Kasumi-1 (cell line): ENCODE data around the gene GMPR.

Experiments
- DNase-seq, 2 experiments: peaks; one replicate each; lab custom pipeline; 2025; lab: John Stamatoyannopoulos, UW

Gene GMPR

DNA sequence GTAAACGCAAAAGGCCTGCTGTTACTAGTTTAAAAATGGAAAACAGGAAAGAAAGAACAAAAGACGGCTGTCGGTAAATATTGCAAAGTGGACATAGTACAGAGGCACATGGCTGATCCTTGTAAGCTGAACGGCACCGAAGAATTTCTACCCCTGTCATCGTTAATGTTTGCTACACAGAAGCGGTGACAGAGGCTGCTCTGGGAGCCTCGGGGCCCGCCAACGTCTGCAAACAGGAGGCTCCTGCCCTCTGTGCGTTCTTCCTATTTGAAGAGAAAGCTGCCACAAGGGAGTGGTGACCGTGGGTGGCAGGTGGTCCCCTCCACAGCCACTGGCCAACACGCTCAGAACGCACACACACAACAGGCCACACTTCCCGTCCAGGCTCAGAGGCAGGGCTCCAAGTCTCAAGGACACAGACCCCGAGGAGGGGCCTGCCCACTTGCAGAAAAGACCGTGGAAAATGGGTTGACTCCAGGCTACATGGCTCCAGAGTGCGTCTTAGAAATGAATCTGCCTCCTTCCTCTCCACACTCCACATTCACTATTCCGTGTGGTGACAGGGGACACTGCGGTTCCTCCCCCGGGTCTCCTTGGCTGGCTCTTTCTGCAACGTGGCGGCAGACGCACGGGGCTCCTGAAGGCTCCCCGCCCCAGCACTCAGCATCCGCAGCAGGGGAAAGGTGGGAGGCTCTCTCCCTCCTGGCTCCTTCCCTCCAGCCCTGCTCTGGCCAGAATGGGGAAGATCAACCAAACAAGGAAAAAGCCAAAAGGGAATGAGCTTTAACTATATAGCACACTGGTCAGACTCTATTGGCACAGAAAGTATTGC lies 64.5 kb downstream of the GMPR start:
- DNase-seq, result no peak

DNA sequence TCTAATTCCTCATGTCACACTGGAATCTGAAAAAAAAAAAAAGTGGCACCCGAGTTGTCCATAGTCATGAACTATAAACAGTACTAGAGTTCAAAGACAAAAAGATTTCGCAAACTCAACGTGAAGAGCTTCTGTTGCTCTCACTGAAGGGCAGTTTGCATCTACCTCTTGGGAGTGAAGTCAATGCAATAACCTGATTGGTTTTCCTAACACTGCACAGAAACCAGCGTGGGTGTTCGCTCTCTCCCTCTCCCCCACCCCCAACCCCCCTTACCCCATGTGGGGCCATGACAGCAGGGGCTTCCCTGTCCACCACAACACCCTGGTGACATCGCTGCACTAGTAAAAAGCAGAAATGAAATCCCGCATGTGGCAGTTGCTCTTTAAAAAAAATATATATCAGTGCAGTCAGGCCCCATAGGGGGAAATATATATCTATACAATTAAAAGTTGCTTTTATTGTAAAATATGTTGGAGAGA lies 66.9 kb downstream of the GMPR start:
- peak in 1 of 2 experiments; percentile 1 for DNase-seq

DNA sequence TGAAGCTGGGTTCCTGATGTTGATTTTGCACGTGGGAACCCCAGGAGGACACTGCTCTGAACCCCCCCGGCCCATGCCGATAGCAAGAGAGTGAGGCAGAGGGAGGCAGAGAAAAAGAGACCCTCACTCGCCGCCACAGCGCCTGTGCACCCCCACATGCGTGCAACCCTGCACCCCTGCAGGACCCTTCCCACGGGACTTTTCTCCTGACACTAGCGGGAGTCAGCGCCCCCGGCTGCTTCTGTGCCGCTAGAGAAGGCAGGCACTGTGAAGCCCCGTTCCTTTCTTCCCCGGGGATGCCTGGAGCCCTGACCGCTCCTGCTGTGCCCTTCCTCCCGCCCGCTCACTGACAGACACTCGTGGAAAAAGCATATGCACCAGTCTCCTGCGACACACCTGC lies 67.4 kb downstream of the GMPR start:
- DNase-seq, result no peak

DNA sequence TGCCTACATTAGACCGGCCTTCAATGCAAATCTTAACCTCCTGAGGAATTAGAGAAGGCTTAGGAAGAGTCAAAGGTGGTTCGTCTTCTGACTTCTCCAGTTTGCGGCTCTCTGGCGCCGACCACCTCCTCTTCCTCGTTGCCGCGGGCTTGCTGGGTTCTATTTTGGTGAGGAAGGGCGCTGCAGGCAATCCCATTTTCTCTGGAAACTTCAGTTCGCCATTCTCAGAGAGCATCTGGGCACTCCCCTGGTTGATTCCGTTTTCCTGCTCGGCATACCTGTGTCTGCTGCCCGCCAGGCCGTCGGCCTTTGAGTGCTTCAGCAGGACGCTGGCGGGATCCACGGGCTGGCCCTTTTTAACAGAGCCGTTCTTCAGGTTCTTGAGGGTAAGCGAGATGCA lies 67.9 kb downstream of the GMPR start:
- DNase-seq, result no peak

DNA sequence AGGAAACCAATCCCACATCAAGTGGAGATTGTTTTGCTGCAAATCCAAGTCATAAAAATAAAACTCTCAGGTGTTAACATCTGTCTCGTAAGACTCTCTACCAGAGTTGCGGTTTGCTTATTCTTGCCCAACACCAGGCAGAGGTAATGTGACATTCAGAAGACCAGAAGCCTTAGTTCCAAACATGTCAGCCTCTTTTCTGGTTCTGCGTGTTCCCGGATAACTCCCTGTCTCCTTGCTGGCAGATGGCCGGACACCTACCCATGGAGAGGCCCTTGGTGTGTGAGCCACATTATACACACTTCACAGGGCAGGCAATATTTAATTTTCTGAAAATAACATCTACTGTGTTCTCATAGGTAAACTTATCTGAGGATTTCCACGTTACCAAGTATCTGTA lies 73.4 kb downstream of the GMPR start:
- DNase-seq, result no peak

DNA sequence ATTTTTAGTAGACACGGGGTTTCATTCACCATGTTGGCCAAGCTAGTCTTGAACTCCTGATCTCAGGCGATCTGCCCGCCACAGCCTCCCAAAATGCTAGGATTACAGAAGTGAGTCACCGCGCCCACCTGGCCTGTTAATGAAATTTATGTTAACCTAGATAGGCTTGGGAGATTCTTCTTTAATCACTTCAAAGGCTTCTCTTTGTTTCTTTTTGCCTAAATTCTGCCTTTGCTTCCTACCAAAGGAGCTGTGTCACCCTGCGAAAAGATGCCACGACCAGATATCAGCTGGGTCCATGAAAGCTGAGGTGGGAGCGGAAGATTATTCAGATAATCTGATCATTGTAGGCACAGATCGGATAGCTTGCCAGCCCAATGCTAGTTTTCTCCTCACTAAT lies 75.3 kb downstream of the GMPR start:
- DNase-seq, result no peak

DNA sequence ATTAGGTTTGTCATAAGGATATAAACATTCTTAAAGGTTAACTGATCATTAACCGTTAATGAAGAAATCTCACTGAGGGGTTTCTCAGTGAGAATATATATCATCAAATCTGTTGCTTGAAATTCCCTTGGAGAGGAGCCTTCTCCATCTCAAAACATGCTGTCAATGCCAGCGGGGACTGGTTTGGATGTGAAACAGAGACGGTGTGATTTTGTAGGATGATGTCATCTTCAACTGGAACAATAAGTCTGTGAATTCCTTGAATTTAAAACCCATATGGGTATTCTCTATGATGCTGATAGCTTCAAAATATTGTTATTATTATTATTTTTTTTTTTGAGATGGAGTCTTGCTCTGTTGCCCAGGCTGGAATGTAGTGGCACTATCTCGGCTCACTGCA lies 75.9 kb downstream of the GMPR start:
- no peak for DNase-seq

DNA sequence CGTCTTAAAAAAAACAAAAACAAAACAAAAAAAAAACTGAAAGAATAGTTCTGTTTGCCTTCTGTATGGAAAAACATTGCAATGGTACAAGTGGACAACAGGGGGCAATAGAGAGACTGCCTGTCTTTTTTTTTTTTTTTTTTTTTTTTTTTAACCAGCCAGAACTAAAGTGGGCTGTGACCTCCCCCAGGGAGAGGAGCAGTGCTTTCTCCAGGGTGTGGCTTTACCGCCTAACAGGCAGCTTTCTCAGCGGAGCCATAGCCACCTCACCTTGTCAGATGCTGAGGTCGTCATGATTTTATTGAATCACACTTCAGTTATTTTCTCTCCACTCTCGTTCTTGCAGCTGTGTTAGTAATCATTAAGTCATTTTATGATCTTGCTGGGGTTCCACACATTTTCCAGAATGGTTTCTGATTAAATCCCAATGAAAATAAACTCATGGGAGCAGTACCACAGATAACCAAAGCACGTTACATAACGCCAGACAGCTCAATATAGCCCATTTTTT lies 78.4 kb downstream of the GMPR start:
- peak; percentile 26 to 34 for DNase-seq

DNA sequence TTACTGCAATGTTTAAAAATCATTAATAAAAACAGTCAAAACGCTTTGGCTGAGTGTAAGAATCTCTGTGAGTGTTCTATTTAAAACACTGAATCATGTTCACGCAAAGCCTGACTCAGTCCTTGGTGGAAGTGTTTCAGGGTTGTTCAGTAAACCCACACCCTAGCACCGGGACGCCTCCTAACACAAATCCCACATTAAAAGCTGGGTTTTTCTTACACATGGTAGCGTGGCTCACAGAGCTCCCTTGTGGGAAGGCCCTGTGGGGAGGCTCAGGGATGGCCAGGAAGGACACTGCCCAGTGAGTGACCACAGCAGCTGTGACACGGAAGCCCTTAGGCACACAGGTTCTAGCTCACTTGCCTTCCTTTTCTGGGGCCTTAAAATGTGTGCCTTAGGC lies 80.2 kb downstream of the GMPR start:
- no peak for DNase-seq

DNA sequence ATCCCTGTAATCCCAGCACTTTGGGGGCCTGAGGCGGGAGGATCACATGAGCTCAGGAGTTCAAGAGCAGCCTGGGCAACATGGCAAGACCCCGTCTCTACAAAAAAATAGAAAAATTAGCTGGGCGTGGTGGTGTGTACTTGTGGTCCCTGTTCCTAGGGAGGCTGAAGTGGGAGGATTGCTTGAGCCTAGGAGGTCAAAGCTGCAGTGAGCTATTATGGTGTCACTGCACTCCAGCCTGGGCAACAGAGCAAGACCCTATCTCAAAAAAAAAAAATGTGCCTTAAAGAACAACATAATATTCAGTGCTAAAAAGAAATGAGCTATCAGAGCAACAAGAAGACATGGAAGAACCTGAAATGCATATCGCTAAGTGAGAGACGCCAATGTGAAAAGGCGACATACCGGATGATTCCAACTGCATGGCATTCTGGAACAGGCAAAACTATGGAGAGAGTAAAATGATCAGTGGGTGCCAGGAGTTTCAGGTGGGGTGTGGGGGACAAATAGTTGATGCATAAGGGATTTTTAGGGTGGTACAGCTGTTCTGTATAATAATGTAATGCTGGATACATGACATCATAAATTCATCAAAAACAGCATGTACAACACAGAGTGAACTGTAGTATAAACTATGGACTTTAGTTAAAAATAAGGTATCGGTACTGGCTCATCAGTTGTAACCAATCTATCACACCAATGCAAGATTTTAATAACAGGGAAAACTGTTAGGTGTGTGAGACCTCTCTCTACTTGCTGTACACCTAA lies 80.8 kb downstream of the GMPR start:
- no peak for DNase-seq

DNA sequence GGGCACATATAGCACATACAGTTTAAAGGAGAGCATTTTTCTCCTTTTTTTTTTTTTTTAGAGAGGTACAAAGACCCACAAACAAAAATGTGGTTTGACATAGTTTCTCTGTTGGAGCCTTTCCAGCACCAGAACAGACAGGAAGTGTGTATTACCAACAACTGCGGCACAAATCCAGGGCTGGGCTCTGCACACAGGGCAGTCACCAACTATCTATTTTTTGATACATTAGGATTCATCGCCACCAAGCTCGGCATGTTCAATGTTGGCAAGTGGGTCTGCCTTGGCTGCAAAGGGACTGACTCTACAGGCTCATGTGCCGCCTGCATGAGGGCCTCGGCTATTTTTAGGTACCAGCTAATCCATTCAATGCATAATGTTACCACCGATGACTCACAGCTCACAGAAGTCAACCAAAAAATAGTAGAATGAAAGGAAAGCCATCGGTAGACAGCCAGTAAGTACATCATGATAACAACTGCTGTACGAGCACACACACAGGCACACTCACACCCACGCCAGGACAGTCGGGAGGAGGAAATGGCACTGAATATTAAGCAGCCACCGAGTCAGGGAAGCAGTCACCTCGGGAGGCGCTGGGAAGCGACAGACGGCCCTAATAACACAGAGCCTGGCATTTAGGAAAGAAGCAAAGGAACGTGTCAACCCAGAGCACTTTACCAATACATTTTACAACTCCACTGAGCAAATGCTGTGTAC lies 81.6 kb downstream of the GMPR start:
- DNase-seq, result peak; percentile 85 to 89

DNA sequence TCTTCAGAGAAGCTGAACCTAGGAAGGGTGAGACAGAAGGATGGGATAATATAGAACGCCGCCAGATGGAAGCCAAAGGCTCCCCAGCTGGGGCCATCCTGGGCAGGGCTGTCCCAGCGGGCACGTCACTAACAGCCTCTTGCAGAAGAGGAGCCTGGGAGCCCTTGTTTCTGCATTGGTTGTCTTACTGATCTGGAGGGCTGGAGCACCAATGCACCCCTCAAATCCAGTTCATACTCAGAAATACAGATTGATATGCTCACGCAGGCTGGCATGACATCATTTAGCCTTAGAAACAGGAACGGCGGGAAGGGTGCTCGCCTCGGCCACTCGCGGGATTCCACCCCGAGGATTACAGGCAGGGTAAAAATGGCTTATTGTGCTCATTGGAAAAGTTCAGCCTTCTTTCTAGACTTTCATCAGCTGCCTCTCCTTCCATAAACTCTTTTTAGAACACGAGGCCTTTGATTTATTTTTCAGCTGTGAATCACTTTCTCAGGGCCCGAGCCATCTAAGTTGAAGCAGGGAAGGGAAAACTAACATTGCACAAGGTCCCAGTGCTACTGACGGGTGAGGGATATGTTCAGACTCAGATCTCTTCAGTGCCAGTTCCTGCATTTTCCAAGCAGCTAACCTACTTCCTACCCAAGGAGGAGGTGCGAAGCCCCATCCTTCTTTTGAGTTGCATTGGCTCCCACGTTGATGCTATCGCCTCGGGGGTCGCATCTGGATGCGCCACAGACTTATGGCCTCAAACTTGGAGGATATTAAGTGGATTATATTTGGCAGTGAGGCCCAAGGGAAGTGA lies 82.3 kb downstream of the GMPR start:
- DNase-seq, result no peak

DNA sequence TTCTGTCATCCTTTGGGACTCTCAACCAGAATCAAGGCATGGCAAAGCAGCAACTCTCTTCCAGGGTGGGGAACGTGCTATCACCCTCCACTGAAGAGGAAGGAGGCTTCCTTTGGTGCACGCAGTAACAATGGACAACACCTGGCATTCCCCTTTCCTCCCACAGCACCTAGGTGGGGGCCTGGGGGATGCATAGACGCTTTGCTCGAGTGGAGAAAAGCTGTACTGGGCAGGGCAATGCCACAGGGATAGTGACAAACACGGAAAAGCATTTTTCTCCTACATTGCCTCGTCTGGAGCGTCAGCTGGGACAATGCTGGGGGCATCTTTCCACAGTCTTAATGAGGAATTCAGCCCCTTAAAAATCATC lies 82.9 kb downstream of the GMPR start:
- no peak for DNase-seq

DNA sequence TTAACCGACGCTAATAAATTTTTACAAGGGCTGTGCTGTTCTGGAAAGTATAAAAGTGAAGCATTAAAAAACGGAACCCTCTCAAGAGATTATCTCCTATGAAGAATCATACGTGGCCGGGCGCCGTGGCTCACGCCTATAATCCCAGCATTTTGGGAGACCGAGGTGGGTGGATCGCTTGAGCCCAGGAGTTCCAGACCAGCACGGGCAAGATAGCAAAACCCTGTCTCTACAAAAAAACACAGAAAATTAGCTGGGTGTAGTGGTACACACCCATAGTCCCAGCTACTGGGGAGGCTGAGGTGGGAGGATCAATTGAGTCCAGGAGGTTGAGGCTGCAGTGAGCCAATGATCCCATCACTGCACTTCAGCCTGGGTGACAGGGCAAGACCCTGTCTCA lies 83.4 kb downstream of the GMPR start:
- DNase-seq, result no peak

DNA sequence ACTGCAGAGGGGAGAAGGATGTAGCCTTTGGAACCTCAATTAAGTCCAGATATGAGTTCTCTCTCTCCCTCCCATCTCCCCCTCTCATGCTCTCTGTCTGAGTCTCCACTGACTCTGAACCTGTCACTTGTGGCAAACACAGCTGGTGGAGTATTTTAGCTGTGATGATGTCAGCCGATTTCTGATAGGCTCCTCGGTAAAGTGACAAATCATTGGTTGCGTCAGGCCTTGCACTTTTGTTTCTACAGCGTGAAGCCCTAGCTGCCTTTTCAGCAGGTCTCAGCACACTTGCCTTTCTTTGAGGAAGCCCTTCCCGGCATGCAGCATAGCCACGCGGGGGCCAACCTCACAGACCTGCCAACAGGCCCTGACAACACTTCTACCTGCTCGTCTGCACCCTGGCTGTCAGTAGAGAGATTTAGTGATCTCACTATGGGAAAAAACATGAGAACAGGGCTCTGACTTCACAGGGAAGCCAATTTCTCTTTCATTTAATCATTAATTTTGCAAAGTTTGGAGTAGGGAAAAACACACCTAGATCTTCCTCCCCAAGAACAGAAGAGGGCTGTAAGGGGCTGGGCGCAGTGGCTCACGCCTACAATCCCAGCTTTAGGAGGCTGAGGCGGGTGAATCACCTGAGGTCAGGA lies 84.4 kb downstream of the GMPR start:
- DNase-seq, result no peak

DNA sequence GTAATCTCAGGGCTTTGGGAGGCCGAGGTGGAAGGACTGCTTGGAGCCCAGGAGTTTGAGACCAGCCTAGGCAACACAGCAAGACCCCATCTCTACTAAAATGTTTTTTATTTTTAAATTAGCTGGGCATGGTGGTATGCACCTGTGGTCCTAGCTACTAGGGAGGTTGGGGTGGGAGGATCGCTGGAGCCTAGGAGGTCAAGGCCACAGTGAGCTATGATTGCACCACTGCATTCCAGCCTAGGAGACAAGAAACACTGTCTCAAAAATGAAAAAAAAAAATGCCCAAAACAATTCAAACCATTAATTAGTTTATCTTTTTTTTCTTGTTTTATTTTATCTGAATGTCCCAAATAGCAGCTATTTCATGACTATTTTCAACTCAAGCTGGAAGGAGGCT lies 85.8 kb downstream of the GMPR start:
- no peak for DNase-seq

DNA sequence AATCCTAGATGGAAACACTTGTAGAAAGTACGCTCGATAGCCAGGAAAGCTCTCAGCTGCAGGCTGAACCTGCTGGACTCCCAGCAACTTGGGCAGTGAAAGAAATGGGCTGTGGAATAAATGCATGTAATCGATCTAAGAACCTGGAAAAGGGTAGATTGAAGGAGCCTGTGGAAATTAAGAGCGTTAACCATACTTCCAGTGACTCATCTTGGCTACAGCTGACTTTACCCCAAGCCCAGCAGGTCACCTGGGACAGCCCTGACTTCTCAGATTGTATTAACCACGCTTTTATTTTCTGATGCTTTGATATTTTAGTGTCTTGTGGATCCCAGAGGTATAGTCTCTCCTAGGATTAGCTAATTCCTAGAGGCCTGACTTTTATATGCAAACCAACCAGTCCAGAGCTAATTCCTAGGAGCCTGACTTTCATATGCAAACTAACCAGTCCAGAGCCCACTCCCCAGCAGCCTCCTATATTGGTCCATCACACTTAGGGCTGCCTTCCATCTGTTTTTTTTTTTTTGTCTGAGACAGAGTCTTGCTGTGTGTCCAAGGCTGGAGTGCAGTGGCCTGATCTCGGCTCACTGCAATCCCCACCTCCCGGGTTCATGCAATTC lies 86.3 kb downstream of the GMPR start:
- no peak for DNase-seq

DNA sequence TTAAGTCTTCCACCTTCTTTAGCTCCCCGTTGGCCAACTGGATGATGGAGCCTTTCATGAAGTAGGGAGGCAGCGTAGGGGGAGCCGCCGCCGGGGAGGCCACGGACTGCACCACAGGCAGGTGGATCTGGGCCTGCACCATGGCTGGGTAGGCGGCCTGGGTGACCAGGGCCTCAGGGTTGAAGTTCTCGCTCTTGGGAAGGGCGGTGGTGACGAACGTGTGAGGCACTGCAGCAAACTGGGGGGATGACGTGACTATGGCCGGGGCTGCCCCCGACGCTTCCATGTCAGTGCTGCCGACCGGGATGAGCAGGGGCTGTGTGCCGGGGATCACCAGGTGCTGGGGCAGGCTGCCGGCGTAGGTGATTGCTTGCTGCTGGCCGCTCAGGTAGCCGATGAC lies 88.1 kb downstream of the GMPR start:
- DNase-seq, result no peak

DNA sequence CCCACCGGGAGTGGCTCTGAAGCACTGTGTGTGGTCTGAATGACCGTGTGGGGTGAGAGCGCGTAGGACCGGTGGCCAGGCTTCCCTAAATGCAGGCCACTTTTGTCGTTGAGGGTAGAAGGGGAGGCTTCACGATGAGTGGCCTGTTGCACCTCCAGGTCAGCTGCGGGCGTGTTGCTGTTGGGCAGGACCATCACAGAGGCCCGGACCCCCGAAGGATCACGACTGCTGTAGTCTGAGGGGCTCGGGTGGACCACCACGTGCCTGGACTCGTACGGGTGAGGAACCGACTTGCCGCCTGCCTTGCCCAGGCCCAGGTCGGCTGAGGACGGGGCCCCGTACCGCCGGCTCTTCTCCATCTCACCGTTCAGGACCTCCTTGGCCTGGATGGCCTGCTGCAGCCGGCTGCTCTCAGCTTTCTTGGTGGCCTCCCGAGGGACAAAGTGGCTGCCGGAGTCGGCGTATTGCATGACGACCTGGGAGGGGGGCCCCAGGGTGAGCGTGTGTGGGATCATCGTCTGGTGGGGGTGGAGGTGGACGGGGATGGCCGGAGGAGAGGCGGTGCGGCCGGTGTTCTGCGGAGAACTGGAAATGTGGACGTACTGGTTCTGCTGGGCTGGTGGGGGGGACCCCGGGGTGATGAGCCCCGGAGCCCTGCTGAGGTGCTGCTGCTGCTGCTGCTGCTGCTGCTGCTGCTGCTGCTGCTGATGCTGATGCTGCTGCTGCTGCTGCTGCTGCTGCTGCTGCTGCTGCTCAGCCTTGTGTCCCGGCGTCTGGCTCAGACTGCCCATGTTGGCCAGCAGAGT lies 88.8 kb downstream of the GMPR start:
- DNase-seq, result no peak

DNA sequence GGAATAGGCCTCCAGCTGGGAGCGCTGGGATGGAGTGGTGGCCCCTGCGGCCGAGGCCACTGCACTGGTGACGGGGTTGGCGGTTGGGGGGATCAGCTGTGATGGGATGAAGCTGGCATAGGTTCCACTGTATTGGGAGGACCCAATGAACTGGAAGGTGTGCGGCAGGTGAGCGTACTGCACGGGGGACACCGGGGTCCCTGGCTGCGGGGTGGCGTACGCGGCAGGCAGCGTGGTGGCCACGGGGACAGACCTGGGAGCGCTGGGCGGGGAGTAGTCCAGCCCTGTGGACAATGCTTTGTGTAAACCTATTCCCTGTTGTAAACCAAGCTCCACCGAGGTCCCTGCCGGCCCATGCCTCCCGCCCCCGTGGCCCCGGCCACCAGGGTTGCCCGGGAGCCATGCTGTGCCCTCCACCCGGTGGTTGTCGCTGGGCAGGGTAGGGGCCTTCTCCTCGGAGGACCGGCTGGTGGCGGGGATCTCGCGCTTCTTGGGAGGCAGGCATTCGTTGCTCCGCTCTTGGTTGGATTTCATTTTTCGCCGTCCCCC lies 89.5 kb downstream of the GMPR start:
- no peak for DNase-seq
